Progenitor cell of endocrine pancreas (in vitro differentiated cells): Measurements from ENCODE around the gene PRKN. TPM values are rescaled to one million over a fixed set of nuclear protein-coding genes. Genes with fewer than 3 reads are reported as not detected.

Experiments used
- DNase-seq: peaks from one replicate; pipeline ENCODE4 v3.0.0; 2021; ENCODE audit warnings: low spot score; ENCODE audit not compliant: unreplicated experiment
- H3K27ac Mint-ChIP-seq: 2 replicates; pipeline ENCODE4 v1.8.0; 2021; ENCODE audit warnings: mild to moderate bottlenecking, moderate library complexity, mixed read lengths
- H3K27me3 Mint-ChIP-seq: 2 replicates; pipeline ENCODE4 v1.8.0; 2021; ENCODE audit warnings: mixed read lengths
- H3K36me3 Mint-ChIP-seq: 2 replicates; pipeline ENCODE4 v1.8.0; 2022; ENCODE audit warnings: mixed read lengths; ENCODE audit not compliant: insufficient read depth
- H3K4me1 Mint-ChIP-seq: 2 replicates; pipeline ENCODE4 v1.8.0; 2021; ENCODE audit warnings: low read depth, mixed read lengths
- H3K4me3 Mint-ChIP-seq: 2 replicates; pipeline ENCODE4 v1.8.0; 2021; ENCODE audit warnings: low read depth, mild to moderate bottlenecking, moderate library complexity, mixed read lengths
- H3K9me3 Mint-ChIP-seq: 2 replicates; pipeline ENCODE4 v1.8.0; 2021; ENCODE audit warnings: low read depth, mixed read lengths
- total RNA-seq: library from RNA; stranded (reverse); gene quantifications from 2 replicates; pipeline ENCODE4 v1.2.1, GENCODE V29; 2021
- TF ChIP-seq, protein P1 (sequence below): fragments of 200-600 bp; sonication (generic); IDR thresholded peaks from one replicate; pipeline ENCODE4 v1.5.0; 2021; ENCODE audit warnings: antibody characterized with exemption, mild to moderate bottlenecking; ENCODE audit not compliant: unreplicated experiment

The PRKN gene
- total RNA-seq, 1 donor from 2014 or later = 4.6 TPM

DNA sequence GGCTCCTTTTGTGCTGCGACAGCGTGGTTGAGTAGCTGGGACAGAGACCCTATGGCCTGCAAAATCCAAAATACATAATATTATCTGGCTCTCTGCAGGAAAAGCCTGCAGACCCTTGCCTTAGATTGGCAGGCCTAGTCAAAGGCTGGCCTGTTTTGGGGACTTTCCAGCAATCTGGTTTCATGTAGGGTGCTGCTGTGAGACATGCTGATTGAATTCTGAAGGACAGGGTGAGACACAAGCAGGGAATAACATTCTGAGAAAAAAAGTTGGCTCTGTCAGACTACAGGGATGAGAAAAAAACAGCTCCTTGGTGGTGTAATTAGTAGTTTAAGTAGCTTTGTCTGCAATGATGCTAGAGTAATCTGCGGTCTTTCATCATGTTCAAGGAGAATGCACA lies 1051.0 kb downstream of the PRKN start:
- Mint-ChIP-seq H3K4me3 (no peak overlapping the region), H3K4me1 (no peaks in the 10 kb centered on the region), H3K36me3 (no peaks in the 10 kb centered on the region), H3K9me3 (no peaks in the 10 kb centered on the region), H3K27me3 (no peaks in the 10 kb centered on the region), H3K27ac (no peak overlapping the region)
- TF ChIP-seq, protein P1, sequence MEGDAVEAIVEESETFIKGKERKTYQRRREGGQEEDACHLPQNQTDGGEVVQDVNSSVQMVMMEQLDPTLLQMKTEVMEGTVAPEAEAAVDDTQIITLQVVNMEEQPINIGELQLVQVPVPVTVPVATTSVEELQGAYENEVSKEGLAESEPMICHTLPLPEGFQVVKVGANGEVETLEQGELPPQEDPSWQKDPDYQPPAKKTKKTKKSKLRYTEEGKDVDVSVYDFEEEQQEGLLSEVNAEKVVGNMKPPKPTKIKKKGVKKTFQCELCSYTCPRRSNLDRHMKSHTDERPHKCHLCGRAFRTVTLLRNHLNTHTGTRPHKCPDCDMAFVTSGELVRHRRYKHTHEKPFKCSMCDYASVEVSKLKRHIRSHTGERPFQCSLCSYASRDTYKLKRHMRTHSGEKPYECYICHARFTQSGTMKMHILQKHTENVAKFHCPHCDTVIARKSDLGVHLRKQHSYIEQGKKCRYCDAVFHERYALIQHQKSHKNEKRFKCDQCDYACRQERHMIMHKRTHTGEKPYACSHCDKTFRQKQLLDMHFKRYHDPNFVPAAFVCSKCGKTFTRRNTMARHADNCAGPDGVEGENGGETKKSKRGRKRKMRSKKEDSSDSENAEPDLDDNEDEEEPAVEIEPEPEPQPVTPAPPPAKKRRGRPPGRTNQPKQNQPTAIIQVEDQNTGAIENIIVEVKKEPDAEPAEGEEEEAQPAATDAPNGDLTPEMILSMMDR = no peak
- DNase-seq = no peak

DNA sequence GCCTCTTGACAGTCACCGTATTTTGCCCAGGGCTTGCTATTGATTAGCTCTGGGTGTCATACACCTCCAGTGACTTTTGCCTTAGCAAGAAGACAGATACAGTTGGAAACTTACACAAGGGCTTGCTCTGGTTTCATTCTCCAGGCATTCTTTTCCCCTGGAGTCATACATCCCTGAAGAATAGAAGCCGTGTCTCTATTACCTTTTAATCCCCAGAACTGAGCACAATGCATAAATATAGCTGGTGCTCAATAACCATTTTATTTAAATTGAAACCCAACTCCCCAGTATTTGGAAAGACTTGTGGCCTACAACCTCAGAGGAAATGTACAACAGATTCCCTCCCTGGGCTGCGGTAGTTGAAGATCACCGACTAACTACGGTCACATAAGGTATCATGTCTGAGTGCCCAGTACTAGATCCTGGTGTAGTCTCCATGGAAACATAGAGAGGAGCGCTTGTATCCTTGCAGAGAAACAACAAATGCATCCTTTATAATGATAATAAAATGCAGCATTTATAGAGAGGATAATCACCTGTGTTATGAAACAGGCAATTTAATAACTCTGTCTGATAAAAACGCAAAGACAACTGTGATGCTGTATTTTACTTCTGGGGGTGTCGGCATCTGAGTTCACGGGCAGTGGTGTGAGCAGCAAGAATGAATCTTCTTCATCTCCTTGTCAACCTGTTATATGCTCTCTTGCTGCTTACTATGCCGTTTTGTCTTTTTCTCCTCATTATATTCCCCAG lies 1052.5 kb downstream of the PRKN start:
- Mint-ChIP-seq H3K4me3 (no peak overlapping the region), H3K9me3 (no peaks in the 10 kb centered on the region), H3K4me1 (no peaks in the 10 kb centered on the region), H3K27ac (no peak overlapping the region), H3K27me3 (no peaks in the 10 kb centered on the region), H3K36me3 (no peaks in the 10 kb centered on the region)
- DNase-seq = no peak
- TF ChIP-seq, protein P1 = no peak

DNA sequence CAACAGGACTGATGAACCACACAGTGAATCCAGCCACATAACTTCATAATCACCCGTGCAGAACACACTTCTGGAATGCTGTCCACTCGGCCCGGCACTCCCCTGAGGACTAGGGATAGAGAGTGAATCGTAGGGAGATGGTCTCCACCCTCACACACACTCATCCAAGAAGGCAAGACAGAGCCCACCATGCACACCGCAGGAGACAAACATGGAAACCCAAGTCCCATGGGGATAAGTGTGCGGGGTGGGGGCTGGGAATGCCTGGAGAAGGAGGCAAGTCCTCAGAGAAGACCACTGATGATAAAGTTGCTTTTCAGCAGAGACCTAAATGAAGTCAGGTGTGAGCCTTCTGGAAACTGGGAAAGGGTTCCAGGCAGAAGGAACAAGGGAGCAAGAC lies 1054.5 kb downstream of the PRKN start:
- Mint-ChIP-seq H3K4me3 (no peak overlapping the region), H3K27me3 (no peaks in the 10 kb centered on the region), H3K27ac (no peak overlapping the region), H3K36me3 (no peaks in the 10 kb centered on the region), H3K9me3 (no peaks in the 10 kb centered on the region), H3K4me1 (no peaks in the 10 kb centered on the region)
- no peak for DNase-seq
- TF ChIP-seq, protein P1 = no peak

DNA sequence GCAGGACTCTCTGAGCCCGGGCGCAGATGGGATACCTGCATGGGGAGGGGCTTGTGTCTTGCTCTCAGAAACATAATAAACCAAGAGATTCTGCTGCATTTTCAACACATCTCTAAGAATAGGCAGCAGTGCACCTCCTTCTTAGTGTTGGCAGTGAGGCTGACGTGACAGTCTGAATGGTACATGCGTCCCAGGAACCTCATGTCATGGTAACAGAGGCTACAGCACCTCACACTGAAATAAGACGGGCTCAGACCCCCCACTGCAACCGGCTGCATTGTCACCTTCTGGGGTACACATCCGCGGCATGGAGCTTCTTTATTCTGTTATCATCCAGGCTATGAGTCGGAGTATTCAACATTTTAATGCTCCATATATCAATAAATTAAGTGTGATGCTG lies 1056.4 kb downstream of the PRKN start:
- Mint-ChIP-seq H3K27me3 (no peaks in the 10 kb centered on the region), H3K27ac (no peak overlapping the region), H3K9me3 (no peaks in the 10 kb centered on the region), H3K4me3 (no peak overlapping the region), H3K4me1 (no peaks in the 10 kb centered on the region), H3K36me3 (no peaks in the 10 kb centered on the region)
- TF ChIP-seq, protein P1 = no peak
- no peak for DNase-seq

DNA sequence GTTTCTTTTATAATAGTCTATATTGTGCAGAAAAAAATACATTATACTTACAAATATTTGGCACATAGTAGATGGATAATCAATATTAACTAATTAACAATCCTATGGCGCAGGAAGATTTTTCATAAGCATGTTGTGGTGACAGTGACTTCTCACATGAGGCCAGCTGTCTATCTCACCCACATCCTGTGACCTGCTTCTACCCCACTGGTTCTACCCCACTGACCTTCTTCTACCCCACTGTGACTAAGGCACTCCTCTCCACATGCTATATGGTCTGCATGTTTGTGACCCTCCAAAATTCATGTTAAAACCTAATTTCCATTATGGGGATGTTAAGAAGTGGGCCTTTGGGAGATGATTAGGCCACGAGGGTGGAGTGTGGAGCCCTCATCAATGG lies 1058.9 kb downstream of the PRKN start:
- no peaks in the 10 kb centered on the region for H3K36me3 Mint-ChIP-seq

More for the DNA sequence above, 1058.9 kb downstream of the PRKN start:
- Mint-ChIP-seq H3K4me1 (no peaks in the 10 kb centered on the region), H3K9me3 (peaks cover 5% of the 10 kb centered on the region), H3K27ac (no peak overlapping the region), H3K4me3 (no peak overlapping the region), H3K27me3 (no peaks in the 10 kb centered on the region)
- TF ChIP-seq, protein P1 = no peak
- DNase-seq = no peak
